Measurements from ENCODE around the gene ELF2. TPM values are rescaled to one million over a fixed set of nuclear protein-coding genes. Genes with fewer than 3 reads are reported as not detected.
"Not testable (repeated sequence)": the region's sequence is repeated elsewhere in the genome, so short reads cannot be mapped to it uniquely, and the experiment has no call there.

The ELF2 gene
- total RNA-seq, 6 donors from 2014 or later = 34.5 to 87.0 (median 39.1) TPM

GRCh38 chr4:139028191-139028661 lies 148.8 kb downstream of the ELF2 start:
- TF ChIP-seq POLR2AphosphoS5 (IDR thresholded peaks at IDR 0.05) (no peak), EP300 (IDR thresholded peaks at IDR 0.05) (no peak), POLR2A (IDR thresholded peaks at IDR 0.05) (no peak), CTCF (IDR thresholded peaks at IDR 0.05) (no peak)
- Histone ChIP-seq H3K36me3 (no peaks in the 10 kb centered on the region), H3K4me3 (no peak overlapping the region), H3K27me3 (no peaks in the 10 kb centered on the region), H3K4me1 (peaks cover 0 to 7% (median 3%) of the 10 kb centered on the region in 4 donors), H3K27ac (no peak overlapping the region), H3K9me3 (no peaks in the 10 kb centered on the region)
- peak in 1 of 2 donors; percentile 12 for ATAC-seq (ENCODE audit: low FRiP score in 2 of 2)
- DNase-seq = no peak
- 73 to 81% methylated on average over 8 to 11 of the region's 11 CpGs for WGBS, 2 donors

- no peaks in the 10 kb centered on the region for H3K36me3 ChIP-seq
- 85% methylated on average over 5 of the region's 5 CpGs for WGBS, 2 donors
- H3K27ac ChIP-seq = no peak overlapping the region
- no peak for TF ChIP-seq CTCF (IDR thresholded peaks at IDR 0.05)
- H3K4me3 ChIP-seq = no peak overlapping the region
- no peak for DNase-seq
- ATAC-seq (ENCODE audit: low FRiP score in 2 of 2) = no peak
- no peaks in the 10 kb centered on the region for H3K9me3 ChIP-seq
- no peaks in the 10 kb centered on the region for H3K27me3 ChIP-seq
- peaks cover 0 to 7% (median 3%) of the 10 kb centered on the region in 4 donors for H3K4me1 ChIP-seq
Observed at GRCh38 chr4:139027776-139028175, 149.2 kb downstream of the ELF2 start.

- H3K9me3 ChIP-seq = no peaks in the 10 kb centered on the region
- 100% methylated on average over 1 of the region's 1 CpG for WGBS, 2 donors
- H3K36me3 ChIP-seq = no peaks in the 10 kb centered on the region
- no peaks in the 10 kb centered on the region for H3K27me3 ChIP-seq
- no peak for TF ChIP-seq CTCF (IDR thresholded peaks at IDR 0.05)
- TF ChIP-seq EP300 (IDR thresholded peaks at IDR 0.05) = no peak
- no peak for TF ChIP-seq POLR2AphosphoS5 (IDR thresholded peaks at IDR 0.05)
- no peak for TF ChIP-seq POLR2A (IDR thresholded peaks at IDR 0.05)
- peaks cover 0 to 4% (median 2%) of the 10 kb centered on the region in 4 donors for H3K4me1 ChIP-seq
- ATAC-seq (ENCODE audit: low FRiP score in 2 of 2) (no peak), DNase-seq (no peak)
- no peak overlapping the region for H3K27ac ChIP-seq
- H3K4me3 ChIP-seq = no peak overlapping the region
Observed at GRCh38 chr4:139025841-139026240, 151.2 kb downstream of the ELF2 start.

- no peak for ATAC-seq (ENCODE audit: low FRiP score in 2 of 2)
- 90 to 92% methylated on average over 9 of the region's 9 CpGs for WGBS, 2 donors
- H3K9me3 ChIP-seq = no peaks in the 10 kb centered on the region
- H3K4me1 ChIP-seq = peaks cover 0 to 4% (median 0%) of the 10 kb centered on the region in 4 donors
- no peaks in the 10 kb centered on the region for H3K27me3 ChIP-seq
- DNase-seq = no peak
- H3K4me3 ChIP-seq = no peak overlapping the region
- H3K27ac ChIP-seq = no peak overlapping the region
- no peaks in the 10 kb centered on the region for H3K36me3 ChIP-seq
- no peak for TF ChIP-seq POLR2AphosphoS5 (IDR thresholded peaks at IDR 0.05)
- TF ChIP-seq EP300 (IDR thresholded peaks at IDR 0.05) = no peak
- no peak for TF ChIP-seq POLR2A (IDR thresholded peaks at IDR 0.05)
- no peak for TF ChIP-seq CTCF (IDR thresholded peaks at IDR 0.05)
Observed at GRCh38 chr4:139024686-139025085, 152.3 kb downstream of the ELF2 start.

GRCh38 chr4:139022835-139023234 lies 154.2 kb downstream of the ELF2 start:
- no peaks in the 10 kb centered on the region for H3K36me3 ChIP-seq
- no peak for ATAC-seq (ENCODE audit: low FRiP score in 2 of 2)

GRCh38 chr4:139021071-139021470 lies 155.9 kb downstream of the ELF2 start:
- DNase-seq; H3K27ac ChIP-seq; H3K36me3 ChIP-seq; H3K9me3 ChIP-seq; H3K4me3 ChIP-seq; H3K27me3 ChIP-seq; ATAC-seq (ENCODE audit: low FRiP score in 2 of 2): not testable (repeated sequence)
- 88 to 91% methylated on average over 12 of the region's 12 CpGs for WGBS, 2 donors
- H3K4me1 ChIP-seq = peaks cover 5 to 34% (median 14%) of the 10 kb centered on the region in 4 donors

More at GRCh38 chr4:139022835-139023234, 154.2 kb downstream of the ELF2 start:
- 96 to 99% methylated on average over 5 of the region's 5 CpGs for WGBS, 2 donors
- Histone ChIP-seq H3K27me3 (no peaks in the 10 kb centered on the region), H3K9me3 (no peaks in the 10 kb centered on the region), H3K4me3 (no peak overlapping the region), H3K4me1 (peaks cover 0 to 19% (median 8%) of the 10 kb centered on the region in 4 donors), H3K27ac (no peak overlapping the region)
- DNase-seq = no peak
- TF ChIP-seq EP300 (IDR thresholded peaks at IDR 0.05) (no peak), CTCF (IDR thresholded peaks at IDR 0.05) (no peak), POLR2AphosphoS5 (IDR thresholded peaks at IDR 0.05) (no peak), POLR2A (IDR thresholded peaks at IDR 0.05) (no peak)
